ENCODE measurements around the gene DSCAM. TPM values are rescaled to one million over a fixed set of nuclear protein-coding genes. Genes with fewer than 3 reads are reported as not detected.

The DSCAM gene
- total RNA-seq, 4 donors from 2014 or later, result 0.03 TPM; not detected in 3

- H3K9me3 ChIP-seq, result no peaks in the 10 kb centered on the region
- H3K27me3 ChIP-seq, result no peaks in the 10 kb centered on the region
- no peak for TF ChIP-seq POLR2A (IDR thresholded peaks at IDR 0.05)
- TF ChIP-seq CTCF (IDR thresholded peaks at IDR 0.05 in 4 of 5, conservative IDR thresholded peaks at IDR 0.05 in 1 of 5), result no peak
- DNase-seq (no peak), ATAC-seq (no peak)
- H3K4me3 ChIP-seq, result no peak overlapping the region
- intact Hi-C loops (cut with DNase I; ENCODE audit: low total_unique reads) (no loop called here), in situ Hi-C loops (cut with MboI; ENCODE audit: low sequenced_read_pairs in 4 of 4) (loop anchor here in 2 of 4 donors (10.0 to 25.0 kb wide), 3 partner anchors 243 to 921 kb away; partner anchors contain the start of gene PCP4 (in 1 of the 2))
- H3K27ac ChIP-seq, result no peak overlapping the region
- no peaks in the 10 kb centered on the region for H3K4me1 ChIP-seq
- no peaks in the 10 kb centered on the region for H3K36me3 ChIP-seq
Measured at GRCh38 chr21:40141621-40142020, 705.3 kb downstream of the DSCAM start.

GRCh38 chr21:40140675-40141074 lies 706.3 kb downstream of the DSCAM start:
- H3K4me3 ChIP-seq, result no peak overlapping the region
- H3K27ac ChIP-seq, result no peak overlapping the region
- H3K27me3 ChIP-seq, result no peaks in the 10 kb centered on the region
- no peaks in the 10 kb centered on the region for H3K4me1 ChIP-seq
- no peaks in the 10 kb centered on the region for H3K36me3 ChIP-seq
- in situ Hi-C loops (cut with MboI; ENCODE audit: low sequenced_read_pairs in 4 of 4), result loop anchor here in 2 of 4 donors (10.0 to 25.0 kb wide), 3 partner anchors 244 to 922 kb away; partner anchors contain the start of gene PCP4 (in 1 of the 2)
- intact Hi-C loops (cut with DNase I; ENCODE audit: low total_unique reads), result no loop called here
- no peak for TF ChIP-seq CTCF (IDR thresholded peaks at IDR 0.05 in 4 of 5, conservative IDR thresholded peaks at IDR 0.05 in 1 of 5)
- no peak for TF ChIP-seq POLR2A (IDR thresholded peaks at IDR 0.05)
- no peaks in the 10 kb centered on the region for H3K9me3 ChIP-seq
- no peak for DNase-seq
- no peak for ATAC-seq

GRCh38 chr21:40139636-40140035 lies 707.3 kb downstream of the DSCAM start:
- no peak overlapping the region for H3K27ac ChIP-seq
- ATAC-seq, result no peak

GRCh38 chr21:40136571-40136970 lies 710.4 kb downstream of the DSCAM start:
- H3K4me3 ChIP-seq, result no peak overlapping the region
- no peaks in the 10 kb centered on the region for H3K9me3 ChIP-seq
- ATAC-seq, result no peak
- no peaks in the 10 kb centered on the region for H3K36me3 ChIP-seq
- H3K4me1 ChIP-seq, result no peaks in the 10 kb centered on the region
- no peaks in the 10 kb centered on the region for H3K27me3 ChIP-seq
- intact Hi-C loops (cut with DNase I; ENCODE audit: low total_unique reads), result no loop called here
- no peak overlapping the region for H3K27ac ChIP-seq
- TF ChIP-seq POLR2A (IDR thresholded peaks at IDR 0.05) (no peak), CTCF (IDR thresholded peaks at IDR 0.05 in 4 of 5, conservative IDR thresholded peaks at IDR 0.05 in 1 of 5) (no peak)
- DNase-seq, result no peak
- in situ Hi-C loops (cut with MboI; ENCODE audit: low sequenced_read_pairs in 4 of 4), result loop anchor here in 2 of 4 donors (25.0 kb wide), 2 partner anchors 274 to 926 kb away; partner anchors contain the start of gene PCP4 (in 1 of the 2)

More at GRCh38 chr21:40139636-40140035, 707.3 kb downstream of the DSCAM start:
- DNase-seq, result no peak
- Histone ChIP-seq H3K4me1 (no peaks in the 10 kb centered on the region), H3K36me3 (no peaks in the 10 kb centered on the region), H3K4me3 (no peak overlapping the region), H3K27me3 (no peaks in the 10 kb centered on the region), H3K9me3 (no peaks in the 10 kb centered on the region)
- intact Hi-C loops (cut with DNase I; ENCODE audit: low total_unique reads) (no loop called here), in situ Hi-C loops (cut with MboI; ENCODE audit: low sequenced_read_pairs in 4 of 4) (loop anchor here in 2 of 4 donors (10.0 to 25.0 kb wide), 3 partner anchors 245 to 923 kb away; partner anchors contain the start of gene PCP4 (in 1 of the 2))
- no peak for TF ChIP-seq POLR2A (IDR thresholded peaks at IDR 0.05)
- TF ChIP-seq CTCF (IDR thresholded peaks at IDR 0.05 in 4 of 5, conservative IDR thresholded peaks at IDR 0.05 in 1 of 5), result no peak
